ENCODE results near the gene RAB11FIP4. TPM values are rescaled to one million over a fixed set of nuclear protein-coding genes. Genes with fewer than 3 reads are reported as not detected.

The RAB11FIP4 gene
- total RNA-seq, 1 experiment from 2014 or later, result 6.7 TPM

DNA sequence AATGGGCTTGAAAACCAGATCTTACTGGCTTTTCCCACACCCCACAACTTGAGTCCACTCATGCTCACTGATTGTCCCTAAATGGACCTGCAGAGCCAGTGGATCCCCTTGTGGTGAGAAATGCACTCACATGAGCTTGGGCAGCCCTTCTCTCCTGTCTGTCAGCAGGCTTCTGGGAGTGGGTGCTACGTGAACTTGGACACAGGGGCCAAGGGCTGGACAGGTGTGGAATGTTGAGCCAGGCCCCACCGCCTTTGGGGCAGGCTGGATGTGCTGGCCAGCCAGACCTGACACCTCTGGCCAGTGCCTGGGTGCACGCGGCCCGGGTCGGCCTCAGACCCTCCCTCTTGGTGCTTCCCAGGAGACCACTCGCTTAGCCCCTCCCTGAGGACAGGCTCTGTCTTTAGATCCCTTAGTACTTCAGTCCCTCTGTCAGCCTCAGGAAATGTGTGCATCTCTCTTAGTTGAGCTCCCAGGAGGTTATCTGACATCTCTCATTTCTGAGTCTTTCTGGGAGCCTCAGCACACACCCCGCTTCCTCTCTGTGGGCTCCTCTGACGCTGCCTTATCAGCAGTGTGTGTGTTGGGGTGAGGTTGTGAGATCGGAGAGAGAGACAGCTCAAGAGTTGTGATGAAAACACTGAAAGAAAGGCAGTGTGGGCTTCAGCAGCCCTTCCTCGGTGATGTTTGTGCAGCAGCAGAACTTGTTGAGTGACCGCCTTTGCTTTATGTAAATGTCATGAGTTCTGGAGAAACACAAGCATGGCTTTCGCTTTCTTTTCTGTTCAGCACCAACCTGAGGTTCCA is 117.0 kb downstream of the RAB11FIP4 start:
- in situ Hi-C loops (cut with HindIII; ENCODE audit: low pct_unique_long_range_greater_than_20kb, low sequenced_read_pairs), result no loop called here
- no peak for DNase-seq (ENCODE audit: low read depth)

DNA sequence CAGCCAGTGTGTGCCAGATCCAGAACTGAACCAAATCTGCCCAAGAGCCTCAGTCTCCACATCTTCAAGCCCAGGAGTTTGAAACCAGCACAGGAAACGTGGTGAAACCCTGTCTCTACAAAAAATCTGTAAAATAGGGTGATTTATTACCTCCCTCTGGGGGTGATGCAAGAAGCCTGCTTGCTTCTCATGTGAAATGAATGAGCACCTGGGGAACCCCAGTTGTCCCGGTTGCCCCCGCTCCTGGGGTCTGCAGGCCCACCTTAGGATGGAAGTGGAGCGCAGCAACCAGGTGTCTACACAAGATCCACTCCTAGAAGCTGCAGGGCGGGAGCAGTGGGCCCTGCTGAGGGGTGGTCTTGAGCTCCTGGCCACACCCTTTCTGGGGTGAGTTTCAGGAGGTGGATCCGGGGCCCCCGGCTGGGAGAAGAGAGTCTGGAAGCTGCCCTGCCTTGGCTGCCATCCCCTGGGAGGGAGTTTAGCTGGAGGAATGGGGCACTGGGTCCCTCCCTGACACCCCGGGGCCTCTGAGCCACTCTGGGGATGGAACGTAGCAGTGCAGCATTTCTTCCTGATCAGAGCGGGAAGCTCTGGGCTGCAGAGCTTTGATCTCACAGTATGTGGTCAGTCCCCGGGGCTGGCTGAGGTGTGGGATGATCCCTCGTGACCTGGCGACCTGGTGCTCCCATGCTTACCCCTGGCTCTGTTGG is 117.8 kb downstream of the RAB11FIP4 start:
- in situ Hi-C loops (cut with HindIII; ENCODE audit: low pct_unique_long_range_greater_than_20kb, low sequenced_read_pairs), result no loop called here
- DNase-seq (ENCODE audit: low read depth), result no peak

DNA sequence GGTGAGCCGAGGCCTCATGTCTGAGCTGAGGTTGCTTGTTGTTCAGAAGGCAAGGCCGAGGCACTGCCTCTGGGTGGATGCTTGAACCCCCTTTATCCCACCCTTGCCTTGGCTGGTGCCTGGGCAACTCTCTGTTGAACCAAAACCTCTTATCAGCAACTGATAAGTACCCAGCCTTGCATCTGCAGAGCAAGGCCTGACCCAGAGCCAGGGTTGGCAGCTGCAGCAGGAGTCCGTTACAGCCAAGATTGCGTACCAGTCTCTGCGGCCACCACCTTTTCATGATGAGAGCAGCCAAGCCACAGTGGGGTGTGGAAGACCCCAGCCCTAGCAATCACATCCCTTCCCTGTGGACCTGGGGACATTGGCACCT is 118.3 kb downstream of the RAB11FIP4 start:
- in situ Hi-C loops (cut with HindIII; ENCODE audit: low pct_unique_long_range_greater_than_20kb, low sequenced_read_pairs), result no loop called here

DNA sequence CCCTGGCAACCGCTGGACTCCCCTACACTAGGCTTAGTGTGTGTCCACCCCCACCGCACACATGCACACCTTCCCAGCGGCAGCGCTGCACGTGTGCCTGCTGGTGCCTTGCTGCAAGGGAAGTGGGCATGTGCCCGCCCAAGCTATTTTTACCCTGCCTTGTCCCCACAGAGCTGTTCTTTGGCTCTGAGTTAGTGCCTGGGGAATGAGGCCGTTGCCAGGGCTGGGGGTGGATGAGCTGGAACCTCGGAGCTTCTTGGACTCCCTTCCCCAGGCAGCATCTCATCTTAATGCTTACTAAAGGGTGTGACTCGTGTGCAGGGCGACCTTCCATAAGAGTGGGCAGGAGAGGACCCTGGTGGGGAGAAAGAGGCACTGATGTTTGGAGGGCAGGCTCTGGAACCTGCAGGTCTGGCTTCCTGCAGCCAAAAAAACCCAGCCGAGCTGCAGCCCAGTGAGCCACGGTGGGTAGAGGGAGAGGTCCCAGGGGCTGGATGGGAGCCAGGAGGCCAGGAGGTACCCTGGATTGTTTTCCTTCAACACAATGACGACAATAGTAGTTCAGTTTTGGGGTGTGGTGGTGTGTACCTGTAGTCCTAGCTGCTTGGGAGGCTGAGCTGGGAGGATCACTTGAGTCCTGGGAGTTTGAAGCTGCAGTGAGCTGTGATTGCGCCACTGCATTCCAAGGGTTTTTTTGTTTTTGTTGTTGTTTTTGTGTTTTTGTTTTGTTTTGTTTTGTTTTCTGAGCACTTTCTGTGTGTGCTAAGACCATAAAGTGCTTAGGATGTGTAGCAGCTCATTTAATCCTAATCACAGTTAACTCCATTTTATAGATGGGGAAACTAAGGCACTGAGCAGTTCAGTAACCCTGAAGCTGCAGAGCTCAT is 119.1 kb downstream of the RAB11FIP4 start:
- in situ Hi-C loops (cut with HindIII; ENCODE audit: low pct_unique_long_range_greater_than_20kb, low sequenced_read_pairs), result no loop called here
- no peak for DNase-seq (ENCODE audit: low read depth)

More for the DNA sequence above, 118.3 kb downstream of the RAB11FIP4 start:
- no peak for DNase-seq (ENCODE audit: low read depth)

DNA sequence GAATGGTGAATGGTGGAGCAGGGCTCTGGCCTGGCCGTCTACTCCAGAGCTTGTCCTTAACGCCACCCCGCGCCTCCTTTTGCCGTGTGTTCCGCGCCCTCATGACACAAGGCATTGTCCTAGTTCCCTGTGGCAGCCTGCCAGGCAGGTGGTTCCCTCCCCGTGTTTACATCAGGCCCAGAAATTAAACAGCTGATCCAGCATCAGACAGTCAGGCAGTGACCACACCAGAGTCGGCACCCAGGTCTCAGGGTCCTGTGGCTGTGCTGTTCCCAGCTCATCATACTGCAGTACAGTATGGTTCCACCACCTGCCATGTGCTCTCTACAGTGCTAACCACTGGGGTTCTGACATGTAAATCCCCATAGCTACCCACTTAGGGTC is 119.7 kb downstream of the RAB11FIP4 start:
- in situ Hi-C loops (cut with HindIII; ENCODE audit: low pct_unique_long_range_greater_than_20kb, low sequenced_read_pairs), result no loop called here
- no peak for DNase-seq (ENCODE audit: low read depth)

DNA sequence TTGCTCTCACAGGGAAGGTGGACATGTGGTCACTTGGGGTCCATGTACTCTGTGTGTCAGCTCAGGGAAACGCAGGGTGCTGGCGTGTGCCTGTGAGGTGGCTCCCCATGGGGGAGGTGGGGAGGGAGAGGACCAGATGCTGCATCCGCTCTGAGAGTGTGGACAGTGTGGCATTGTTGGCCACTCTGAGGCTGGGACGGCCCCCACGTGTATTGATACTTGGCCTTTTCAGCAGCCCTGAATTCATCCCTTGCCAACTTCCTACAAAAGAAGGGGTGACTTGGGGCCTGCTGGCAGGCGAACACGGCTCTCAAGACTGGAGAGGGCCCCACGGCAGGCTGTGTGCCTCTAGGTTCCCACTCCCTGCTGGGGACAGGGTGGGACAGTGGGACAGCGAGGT is 120.1 kb downstream of the RAB11FIP4 start:
- no peak for DNase-seq (ENCODE audit: low read depth)
- in situ Hi-C loops (cut with HindIII; ENCODE audit: low pct_unique_long_range_greater_than_20kb, low sequenced_read_pairs), result no loop called here

DNA sequence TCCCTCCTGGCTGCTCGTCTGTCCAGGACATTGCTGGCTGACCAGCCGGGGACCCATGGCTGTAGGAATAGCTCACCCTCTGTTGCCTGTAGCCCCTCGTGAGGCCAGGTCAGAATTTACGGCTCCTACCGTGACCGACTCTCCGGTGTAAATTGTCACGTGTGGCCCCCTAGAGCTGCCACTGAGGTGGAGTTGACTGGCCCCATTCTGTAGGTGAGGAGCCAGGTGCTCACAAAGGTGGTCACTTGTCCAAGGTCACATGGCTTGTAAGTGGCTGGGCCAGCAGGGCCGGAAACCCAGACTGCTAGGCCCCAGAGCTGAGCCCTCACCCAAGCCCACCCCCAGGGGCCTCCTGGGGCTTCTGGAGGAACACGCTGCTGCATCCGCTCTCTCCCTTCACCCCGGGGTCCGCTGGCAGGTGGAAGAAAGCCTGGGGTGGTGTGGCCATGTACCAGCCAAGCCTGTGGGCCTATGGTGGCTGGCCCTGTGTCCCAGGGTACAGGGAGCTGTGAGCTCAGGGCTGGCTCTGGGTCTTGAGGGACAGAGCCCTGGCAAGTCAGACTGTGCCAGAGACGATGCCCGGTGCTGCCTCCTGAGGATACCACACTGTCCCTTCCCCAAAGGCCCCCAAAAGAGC is 120.7 kb downstream of the RAB11FIP4 start:
- in situ Hi-C loops (cut with HindIII; ENCODE audit: low pct_unique_long_range_greater_than_20kb, low sequenced_read_pairs), result no loop called here

DNA sequence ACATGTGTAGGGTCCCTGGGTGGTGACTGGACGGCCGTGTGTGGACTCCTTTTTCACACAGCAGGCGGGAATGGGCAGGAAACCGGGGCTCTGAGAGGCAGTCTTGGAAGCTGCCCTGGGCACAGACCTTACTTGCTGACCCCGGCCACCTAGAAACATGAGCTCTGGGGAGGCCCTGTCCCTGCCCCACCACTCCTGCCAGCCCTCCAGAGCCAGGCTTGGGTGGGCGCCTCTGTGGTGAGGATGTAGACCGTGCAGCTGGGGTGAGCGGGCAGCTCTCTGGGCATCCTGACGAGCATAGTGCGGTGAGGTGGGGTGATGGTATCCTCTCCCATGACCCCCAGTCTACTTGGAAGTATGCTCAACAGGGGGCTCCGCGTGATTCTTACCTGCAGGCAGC is 121.3 kb downstream of the RAB11FIP4 start:
- DNase-seq (ENCODE audit: low read depth), result no peak
- in situ Hi-C loops (cut with HindIII; ENCODE audit: low pct_unique_long_range_greater_than_20kb, low sequenced_read_pairs), result no loop called here

More for the DNA sequence above, 120.7 kb downstream of the RAB11FIP4 start:
- DNase-seq (ENCODE audit: low read depth), result no peak

DNA sequence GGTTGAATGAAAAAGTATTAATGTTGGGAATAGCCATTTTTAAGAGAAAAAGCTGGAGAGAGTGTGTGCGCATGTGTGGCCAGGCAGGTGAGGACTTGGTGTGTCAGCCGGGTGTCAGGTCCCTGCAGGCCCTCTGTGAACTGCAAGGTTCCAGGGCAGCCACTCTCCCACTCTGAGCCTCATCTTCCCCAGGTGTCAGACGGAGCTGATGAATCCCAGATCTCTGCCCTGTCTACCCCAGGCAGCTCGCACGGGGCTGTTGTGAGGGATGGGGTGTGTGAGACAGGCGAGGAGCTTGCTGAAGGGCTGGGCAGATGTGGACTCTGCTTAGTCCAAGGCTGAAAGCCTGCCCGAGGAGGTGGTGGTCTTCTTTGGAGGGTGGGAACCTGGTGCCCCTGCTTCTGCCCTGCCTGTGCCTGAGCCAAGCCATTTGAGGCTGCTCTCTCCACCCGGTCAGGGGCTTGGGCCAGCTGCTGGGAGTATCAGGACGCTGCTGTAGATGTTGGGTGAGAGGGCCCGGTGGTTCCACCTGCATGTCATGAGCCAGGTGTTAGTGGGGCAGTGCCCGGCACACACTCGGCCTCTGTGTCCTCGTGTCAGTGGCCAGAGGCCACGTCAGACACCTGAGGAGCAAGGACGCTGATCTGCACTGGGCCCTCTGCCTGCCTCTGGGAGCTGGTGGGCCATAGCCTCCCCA is 122.4 kb downstream of the RAB11FIP4 start:
- no peak for DNase-seq (ENCODE audit: low read depth)
- in situ Hi-C loops (cut with HindIII; ENCODE audit: low pct_unique_long_range_greater_than_20kb, low sequenced_read_pairs), result no loop called here

DNA sequence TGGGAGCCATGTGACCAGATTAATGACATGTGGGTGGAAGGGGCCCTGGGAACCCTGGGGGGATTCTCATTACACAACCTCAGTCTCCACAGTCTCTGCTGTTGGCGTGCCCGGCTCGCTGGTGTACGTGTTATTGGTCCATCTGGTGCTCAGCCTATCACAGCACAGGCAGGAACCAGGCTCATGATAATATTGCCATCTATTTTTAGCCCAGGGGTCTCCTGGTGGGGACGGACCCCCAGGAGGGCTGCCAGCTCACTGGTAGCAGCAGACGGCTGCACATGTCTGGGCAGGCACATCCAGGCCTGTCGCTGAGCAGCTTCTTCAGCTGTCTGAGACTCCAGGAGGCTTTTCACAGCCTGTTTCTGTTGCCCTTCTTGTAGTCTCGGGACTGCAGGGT is 123.8 kb downstream of the RAB11FIP4 start:
- DNase-seq (ENCODE audit: low read depth), result no peak
- in situ Hi-C loops (cut with HindIII; ENCODE audit: low pct_unique_long_range_greater_than_20kb, low sequenced_read_pairs), result no loop called here

DNA sequence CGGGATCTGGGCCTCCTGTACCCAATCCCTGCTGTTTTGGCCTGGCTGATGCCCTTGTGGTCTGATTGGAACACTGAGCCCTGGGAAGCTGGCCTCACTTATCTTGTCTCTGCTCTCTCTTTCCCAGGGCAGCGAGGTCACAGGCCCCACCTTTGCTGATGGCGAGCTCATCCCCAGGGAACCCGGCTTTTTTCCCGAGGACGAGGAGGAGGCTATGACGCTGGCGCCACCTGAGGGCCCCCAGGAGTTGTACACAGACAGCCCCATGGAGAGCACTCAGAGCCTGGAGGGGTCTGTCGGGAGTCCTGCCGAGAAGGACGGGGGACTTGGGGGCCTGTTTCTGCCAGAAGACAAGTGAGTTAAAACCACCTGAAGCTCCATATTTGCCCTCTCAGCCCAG is 126.0 kb downstream of the RAB11FIP4 start:
- in situ Hi-C loops (cut with HindIII; ENCODE audit: low pct_unique_long_range_greater_than_20kb, low sequenced_read_pairs), result no loop called here
- no peak for DNase-seq (ENCODE audit: low read depth)

DNA sequence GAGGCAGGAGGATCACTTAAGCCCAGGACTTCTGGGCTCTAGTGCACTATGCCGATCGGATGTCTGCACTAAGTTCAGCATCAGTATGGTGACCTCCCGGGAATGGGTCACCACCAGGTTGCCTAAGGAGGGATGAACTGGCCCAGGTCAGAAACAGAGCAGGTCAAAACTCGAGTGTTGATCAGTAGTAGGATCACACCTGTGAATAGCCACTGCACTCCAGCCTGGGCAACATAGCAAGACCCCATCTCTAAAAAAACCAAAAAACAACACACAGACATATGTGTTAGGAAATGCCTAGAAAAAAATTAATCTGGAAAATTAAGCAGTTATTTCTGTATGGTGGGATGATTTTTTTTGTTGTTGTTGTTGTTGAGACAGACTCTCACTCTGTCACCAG is 127.0 kb downstream of the RAB11FIP4 start:
- no peak for DNase-seq (ENCODE audit: low read depth)
- in situ Hi-C loops (cut with HindIII; ENCODE audit: low pct_unique_long_range_greater_than_20kb, low sequenced_read_pairs), result no loop called here

DNA sequence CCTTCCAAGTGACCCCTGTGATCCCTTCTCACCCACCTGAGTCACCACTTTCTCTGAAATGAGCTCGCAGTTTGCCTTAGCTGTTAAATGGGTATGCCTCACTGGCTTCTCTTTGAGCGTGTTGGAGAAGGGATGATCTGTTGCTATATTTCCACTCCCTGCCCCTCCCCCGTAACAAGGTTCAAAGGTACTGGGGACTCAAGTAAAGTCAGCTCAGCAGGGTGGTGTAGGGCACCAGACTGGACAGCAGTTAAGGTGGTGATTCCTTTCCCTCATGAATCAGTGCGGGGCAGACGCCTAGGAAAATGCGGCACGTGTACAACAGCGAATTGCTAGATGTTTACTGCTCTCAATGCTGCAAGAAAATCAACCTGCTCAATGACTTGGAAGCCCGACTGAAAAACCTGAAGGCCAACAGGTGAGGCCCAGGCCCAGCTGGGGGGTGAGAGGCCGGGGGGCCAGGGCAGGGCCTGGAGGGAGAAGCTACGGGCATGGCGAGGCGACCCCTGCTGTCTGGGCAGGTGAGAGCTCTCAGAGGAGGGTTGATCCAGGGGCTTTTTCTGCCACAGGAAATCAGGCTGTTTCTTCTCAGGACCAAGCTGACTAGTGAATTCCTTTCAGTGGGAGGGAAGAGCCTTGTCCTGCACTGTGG is 130.3 kb downstream of the RAB11FIP4 start:
- in situ Hi-C loops (cut with HindIII; ENCODE audit: low pct_unique_long_range_greater_than_20kb, low sequenced_read_pairs), result no loop called here
- DNase-seq (ENCODE audit: low read depth), result no peak

DNA sequence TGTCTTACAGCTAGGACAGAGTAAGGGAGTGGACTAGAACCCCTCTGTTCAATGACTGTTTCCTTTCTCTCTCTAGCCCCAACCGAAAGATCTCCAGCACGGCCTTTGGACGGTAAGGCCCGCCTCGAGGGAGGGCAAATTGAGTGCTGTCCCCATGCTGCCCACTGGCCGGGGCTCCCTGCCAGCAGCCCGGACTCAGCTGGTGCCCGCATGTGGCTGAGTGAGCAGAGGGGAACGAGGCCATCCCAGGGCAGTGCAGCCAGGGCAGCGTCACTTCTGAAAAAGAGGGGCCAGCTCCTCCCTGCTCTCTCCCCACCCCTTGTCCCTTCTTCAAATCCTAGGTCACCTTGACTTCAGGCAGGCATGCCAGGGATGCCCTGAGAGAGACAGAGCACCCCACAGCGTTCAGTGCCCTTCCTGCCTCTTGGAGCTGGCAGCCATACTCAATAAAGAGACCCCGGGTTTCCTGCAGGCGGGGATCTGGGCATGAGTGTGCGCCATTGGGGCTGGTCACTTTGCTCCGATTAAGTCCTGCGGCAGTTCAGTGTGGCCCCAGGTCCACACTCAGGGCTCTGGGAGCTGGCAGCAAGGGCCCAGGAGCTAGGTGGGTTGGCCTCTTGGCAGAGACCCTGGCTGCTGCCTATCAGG is 130.9 kb downstream of the RAB11FIP4 start:
- in situ Hi-C loops (cut with HindIII; ENCODE audit: low pct_unique_long_range_greater_than_20kb, low sequenced_read_pairs), result no loop called here
- DNase-seq (ENCODE audit: low read depth), result no peak

DNA sequence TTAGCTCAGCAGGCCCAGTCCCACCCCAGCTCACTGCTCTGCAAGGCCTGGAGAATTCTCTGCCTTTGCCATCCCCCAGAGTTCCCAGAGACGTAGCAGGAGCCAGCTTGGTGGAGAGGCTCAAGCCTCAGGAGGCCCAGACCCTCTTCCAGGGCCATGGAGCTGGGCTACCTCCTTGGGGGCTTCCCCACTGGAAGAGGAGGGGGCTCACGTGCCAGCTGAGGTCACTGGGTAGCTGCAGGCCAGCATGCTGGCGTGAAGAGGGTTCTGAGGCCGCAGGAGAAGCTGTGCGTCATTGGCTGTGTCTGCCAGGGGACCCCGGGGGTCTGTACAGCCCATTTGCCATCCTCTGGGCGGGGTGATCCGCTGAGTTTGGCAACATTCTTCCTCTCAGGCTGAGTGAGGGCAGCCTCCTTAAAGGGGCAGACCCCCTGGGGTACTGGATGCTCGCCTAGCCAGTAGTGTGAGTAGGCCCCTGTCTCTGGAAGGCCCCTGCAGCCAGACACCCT is 131.6 kb downstream of the RAB11FIP4 start:
- no peak for DNase-seq (ENCODE audit: low read depth)
- in situ Hi-C loops (cut with HindIII; ENCODE audit: low pct_unique_long_range_greater_than_20kb, low sequenced_read_pairs), result no loop called here

DNA sequence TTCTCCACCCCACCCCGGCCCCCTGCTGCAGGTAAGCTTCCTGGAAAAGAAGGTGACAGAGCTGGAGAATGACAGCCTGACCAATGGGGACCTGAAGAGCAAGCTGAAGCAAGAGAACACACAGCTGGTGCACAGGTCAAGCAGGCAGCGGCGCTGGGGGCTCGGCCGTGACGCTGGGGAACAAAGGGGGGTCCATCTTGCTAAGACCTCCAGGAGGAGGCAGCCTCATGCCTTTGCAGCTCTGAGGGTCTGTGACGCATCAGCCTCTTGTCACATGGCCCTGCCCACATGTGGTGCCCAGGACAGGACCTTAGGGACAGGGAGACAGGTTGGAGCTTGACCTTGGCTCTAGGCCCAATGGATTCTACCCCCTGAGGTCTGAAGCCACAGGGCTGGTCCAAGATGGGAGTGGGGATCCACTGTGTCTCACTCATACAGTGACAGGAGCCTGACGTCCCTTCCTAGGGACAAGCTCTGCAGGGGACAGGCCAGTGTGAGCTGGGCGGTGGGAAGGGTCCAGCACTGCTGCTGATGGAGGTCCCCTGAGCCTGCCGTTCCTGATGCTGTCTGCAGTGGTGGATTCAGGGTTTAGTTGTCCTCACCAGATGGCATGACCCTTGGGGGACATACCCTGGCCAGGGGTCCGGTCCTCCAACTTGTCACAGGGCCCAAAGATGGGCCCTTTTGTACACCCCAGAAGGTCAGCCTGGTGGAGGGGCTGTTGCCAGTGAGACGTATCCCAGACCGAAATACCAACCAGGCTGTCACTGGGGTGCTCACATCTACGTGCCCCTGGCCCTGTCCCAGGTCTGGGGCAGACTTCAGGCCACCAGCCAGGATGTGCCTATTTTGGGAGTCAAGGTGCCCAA is 132.6 kb downstream of the RAB11FIP4 start:
- no peak for DNase-seq (ENCODE audit: low read depth)
- in situ Hi-C loops (cut with HindIII; ENCODE audit: low pct_unique_long_range_greater_than_20kb, low sequenced_read_pairs), result no loop called here
